ENCODE data around the gene GNB1. TPM values are rescaled to one million over a fixed set of nuclear protein-coding genes. Genes with fewer than 3 reads are reported as not detected.

The GNB1 gene
- total RNA-seq, 1 donor from 2014 or later = 116 TPM

DNA sequence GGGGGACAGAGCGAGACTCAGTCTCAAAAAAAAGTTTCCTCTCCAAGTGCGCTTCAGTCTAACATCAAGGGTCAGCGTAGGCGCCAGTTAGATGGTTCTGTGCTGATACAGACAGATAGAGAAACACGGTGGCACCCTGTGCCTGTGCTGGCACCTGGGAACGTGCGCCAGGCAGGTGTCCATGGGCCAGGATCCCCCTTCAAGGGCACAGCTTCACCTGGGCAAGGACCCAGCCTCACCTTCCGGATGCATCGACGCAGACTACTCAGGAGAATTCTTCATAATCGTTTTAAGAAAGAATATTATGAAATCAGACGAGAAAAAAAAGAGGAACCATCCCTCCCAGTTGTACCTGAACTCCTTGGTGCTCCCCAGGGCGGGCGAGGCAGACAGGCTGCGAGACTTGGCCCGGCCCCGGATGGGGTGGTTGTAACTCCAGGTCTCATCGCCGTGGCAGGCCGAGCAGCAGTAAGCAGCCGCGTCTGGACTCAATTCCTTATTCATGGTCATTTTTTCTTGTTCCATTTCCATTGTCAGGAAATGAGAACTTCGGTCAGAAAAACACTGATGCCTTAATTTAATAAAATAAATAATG lies 125.9 kb downstream of the GNB1 start:
- no peak for FAIRE-seq

DNA sequence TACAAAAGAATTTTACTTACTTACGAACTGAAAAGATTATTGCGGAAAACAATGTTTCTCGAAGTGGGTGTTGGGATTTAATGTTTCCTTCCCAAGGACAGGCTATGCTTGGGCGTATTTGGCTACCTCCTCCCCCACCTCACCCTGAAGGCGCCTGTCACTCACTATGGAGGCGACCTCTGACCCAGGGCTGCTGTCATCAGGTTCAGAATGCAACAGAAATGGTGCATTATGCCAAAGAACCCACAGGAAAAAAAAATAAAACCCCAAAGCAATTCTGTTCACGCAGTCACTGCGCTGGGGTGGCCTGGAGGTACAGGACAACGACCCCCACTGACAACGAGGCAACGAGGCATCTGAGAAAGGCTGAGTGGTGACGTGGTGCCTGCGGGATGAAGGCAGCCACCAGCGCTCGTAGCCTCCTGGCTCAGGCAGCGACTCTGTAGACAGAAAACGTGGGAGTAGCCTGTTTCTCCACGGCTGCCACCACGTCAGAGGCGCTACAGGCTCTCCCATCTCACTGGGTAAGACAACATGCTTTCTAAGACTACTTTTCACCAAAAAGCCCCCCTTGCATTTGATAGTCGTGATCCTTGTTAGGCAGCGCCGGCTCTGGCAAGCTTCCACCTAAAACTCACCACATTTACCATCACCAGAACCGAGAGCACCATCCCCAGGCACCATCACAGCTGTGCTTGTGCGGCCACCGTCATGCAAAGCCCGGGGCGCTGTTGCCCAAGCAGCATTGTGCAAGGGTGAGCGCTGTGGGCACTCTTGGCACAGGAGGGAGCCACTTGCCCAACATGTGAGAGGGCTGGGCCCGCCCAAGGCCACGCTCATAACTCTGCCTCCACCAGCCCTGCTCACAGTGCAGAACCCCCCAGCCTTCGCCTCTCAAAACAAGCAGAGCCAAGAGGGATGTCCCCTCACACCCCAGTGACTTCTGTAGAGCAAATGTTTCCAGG lies 126.9 kb downstream of the GNB1 start:
- DNase-seq (ENCODE audit: low read depth) = no peak
- Histone ChIP-seq H3K27me3 (ENCODE audit: control insufficient read depth, insufficient read depth, low read length) (no peaks in the 10 kb centered on the region), H3K4me3 (ENCODE audit: low read depth, low read length) (no peak overlapping the region), H3K36me3 (ENCODE audit: control insufficient read depth, insufficient read depth, low read length) (peaks cover 18% of the 10 kb centered on the region)
- TF ChIP-seq, protein P1, sequence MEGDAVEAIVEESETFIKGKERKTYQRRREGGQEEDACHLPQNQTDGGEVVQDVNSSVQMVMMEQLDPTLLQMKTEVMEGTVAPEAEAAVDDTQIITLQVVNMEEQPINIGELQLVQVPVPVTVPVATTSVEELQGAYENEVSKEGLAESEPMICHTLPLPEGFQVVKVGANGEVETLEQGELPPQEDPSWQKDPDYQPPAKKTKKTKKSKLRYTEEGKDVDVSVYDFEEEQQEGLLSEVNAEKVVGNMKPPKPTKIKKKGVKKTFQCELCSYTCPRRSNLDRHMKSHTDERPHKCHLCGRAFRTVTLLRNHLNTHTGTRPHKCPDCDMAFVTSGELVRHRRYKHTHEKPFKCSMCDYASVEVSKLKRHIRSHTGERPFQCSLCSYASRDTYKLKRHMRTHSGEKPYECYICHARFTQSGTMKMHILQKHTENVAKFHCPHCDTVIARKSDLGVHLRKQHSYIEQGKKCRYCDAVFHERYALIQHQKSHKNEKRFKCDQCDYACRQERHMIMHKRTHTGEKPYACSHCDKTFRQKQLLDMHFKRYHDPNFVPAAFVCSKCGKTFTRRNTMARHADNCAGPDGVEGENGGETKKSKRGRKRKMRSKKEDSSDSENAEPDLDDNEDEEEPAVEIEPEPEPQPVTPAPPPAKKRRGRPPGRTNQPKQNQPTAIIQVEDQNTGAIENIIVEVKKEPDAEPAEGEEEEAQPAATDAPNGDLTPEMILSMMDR (IDR thresholded peaks at IDR 0.05; ENCODE audit: insufficient read depth, low read length, severe bottlenecking) = no peak
- FAIRE-seq = no peak

More for the DNA sequence above, 125.9 kb downstream of the GNB1 start:
- TF ChIP-seq, protein P1 (IDR thresholded peaks at IDR 0.05; ENCODE audit: insufficient read depth, low read length, severe bottlenecking) = no peak
- no peak overlapping the region for H3K4me3 ChIP-seq (ENCODE audit: low read depth, low read length)
- peaks cover 14% of the 10 kb centered on the region for H3K36me3 ChIP-seq (ENCODE audit: control insufficient read depth, insufficient read depth, low read length)
- no peaks in the 10 kb centered on the region for H3K27me3 ChIP-seq (ENCODE audit: control insufficient read depth, insufficient read depth, low read length)
- no peak for DNase-seq (ENCODE audit: low read depth)

DNA sequence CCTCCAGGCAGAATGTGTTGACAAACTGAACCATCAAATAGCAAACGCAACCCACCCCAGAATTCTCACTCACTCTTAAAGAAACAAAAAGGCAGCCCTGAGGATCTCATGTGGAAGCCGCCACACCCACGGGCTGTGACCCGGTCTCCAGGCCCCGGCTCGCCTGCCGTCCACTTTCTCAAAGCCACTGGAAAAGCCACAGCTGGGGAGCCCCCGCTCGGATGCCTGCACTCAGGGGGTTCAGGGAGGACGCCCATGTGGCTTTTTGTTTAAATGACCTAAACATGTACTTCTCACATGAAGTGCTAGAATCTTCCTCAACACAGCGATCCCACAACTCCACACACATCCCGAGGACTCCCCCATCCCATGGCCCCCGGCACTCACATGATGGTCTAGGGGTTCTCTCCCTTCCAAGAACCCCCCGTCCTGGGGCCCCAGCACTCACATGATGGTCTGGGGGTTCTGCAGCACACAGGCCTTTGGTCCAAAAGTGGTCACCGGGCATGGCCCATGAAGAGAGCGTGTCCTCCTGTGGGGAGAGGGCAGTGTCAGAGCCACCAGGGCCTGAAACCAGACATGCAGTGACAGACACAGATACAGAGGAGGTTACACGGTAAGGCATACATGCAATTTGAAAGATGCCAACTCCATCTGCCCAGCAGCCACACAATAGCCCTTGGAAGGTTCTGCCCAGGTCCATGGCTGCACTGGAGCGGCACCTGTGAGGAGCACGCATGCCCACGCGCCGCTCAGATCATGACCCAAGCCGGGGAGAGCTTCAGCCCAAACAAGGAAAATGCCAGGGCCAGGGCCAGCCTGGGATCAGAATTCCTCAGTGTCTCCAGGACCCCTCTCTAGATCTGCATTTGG lies 129.1 kb downstream of the GNB1 start:
- H3K4me3 ChIP-seq (ENCODE audit: low read depth, low read length) = no peak overlapping the region
- FAIRE-seq (peak; percentile 66), DNase-seq (ENCODE audit: low read depth) (no peak)
- TF ChIP-seq, protein P1 (IDR thresholded peaks at IDR 0.05; ENCODE audit: insufficient read depth, low read length, severe bottlenecking) = no peak
- peaks cover 26% of the 10 kb centered on the region for H3K36me3 ChIP-seq (ENCODE audit: control insufficient read depth, insufficient read depth, low read length)
- no peaks in the 10 kb centered on the region for H3K27me3 ChIP-seq (ENCODE audit: control insufficient read depth, insufficient read depth, low read length)

DNA sequence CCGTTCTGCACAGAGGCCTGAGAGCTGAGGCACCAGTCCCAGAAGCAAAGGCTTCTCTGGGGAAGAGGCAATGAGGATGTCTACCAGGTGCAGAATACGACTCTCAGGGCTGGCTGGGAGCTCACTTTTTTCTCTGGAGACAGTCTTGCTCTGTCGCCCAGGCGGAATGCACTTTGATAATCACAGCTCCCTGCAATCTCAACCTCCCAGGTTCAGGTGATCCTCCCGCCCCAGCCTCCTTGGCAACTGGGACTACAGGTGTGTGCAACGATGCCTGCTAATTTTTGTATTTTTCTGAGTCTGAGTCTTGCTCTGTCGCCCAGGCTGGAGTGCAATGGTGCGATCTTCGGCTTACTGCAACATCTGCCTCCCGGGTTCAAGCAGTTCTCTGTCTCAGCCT lies 130.2 kb downstream of the GNB1 start:
- DNase-seq (ENCODE audit: low read depth) = no peak
- FAIRE-seq = no peak
- Histone ChIP-seq H3K4me3 (ENCODE audit: low read depth, low read length) (no peak overlapping the region), H3K36me3 (ENCODE audit: control insufficient read depth, insufficient read depth, low read length) (peaks cover 35% of the 10 kb centered on the region), H3K27me3 (ENCODE audit: control insufficient read depth, insufficient read depth, low read length) (no peaks in the 10 kb centered on the region)
- TF ChIP-seq, protein P1 (IDR thresholded peaks at IDR 0.05; ENCODE audit: insufficient read depth, low read length, severe bottlenecking) = no peak

DNA sequence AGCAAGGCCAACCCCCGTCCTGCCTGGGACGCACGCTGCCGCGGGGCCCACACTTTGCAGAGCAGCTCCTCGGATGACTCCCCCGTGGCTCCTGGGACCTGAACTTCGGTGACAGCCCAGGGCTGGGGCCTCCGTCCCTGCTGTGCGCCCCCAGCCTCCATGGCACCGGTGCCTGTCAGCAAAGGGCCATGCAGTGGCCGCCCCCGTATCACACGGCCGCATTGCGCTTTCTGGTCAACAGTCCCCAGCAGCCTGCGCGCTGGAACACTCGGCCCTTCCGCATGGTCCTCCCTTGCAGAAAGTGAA lies 130.6 kb downstream of the GNB1 start:
- FAIRE-seq (no peak), DNase-seq (ENCODE audit: low read depth) (no peak)
- peaks cover 38% of the 10 kb centered on the region for H3K36me3 ChIP-seq (ENCODE audit: control insufficient read depth, insufficient read depth, low read length)
- H3K4me3 ChIP-seq (ENCODE audit: low read depth, low read length) = no peak overlapping the region
- TF ChIP-seq, protein P1 (IDR thresholded peaks at IDR 0.05; ENCODE audit: insufficient read depth, low read length, severe bottlenecking) = no peak
- H3K27me3 ChIP-seq (ENCODE audit: control insufficient read depth, insufficient read depth, low read length) = no peaks in the 10 kb centered on the region
